MM.1S (cell line): ENCODE results near the gene PMFBP1.

Experiments used
- DNase-seq: peaks from one replicate; pipeline ENCODE4 v3.0.0-alpha.2; 2015
- H2AFZ ChIP-seq: fragments of 300-600 bp; sonication (generic); 2 replicates; pipeline ENCODE4 v1.6.0; 2016; ENCODE audit warnings: antibody characterized with exemption, low read length
- H3F3A ChIP-seq: fragments of 300-600 bp; sonication (generic); 2 replicates; pipeline ENCODE4 v1.6.1; 2016; ENCODE audit warnings: mild to moderate bottlenecking, antibody characterized with exemption, low read length, moderate library complexity, mixed read lengths; ENCODE audit not compliant: insufficient read depth
- H3K27ac ChIP-seq: fragments of 300-600 bp; sonication (generic); 2 replicates; pipeline ENCODE4 v1.5.1; 2016; ENCODE audit warnings: mild to moderate bottlenecking, low read length
- H3K27me3 ChIP-seq: fragments of 300-600 bp; sonication (generic); replicated peaks from 2 replicates; pipeline ENCODE4 v1.6.0; 2016; ENCODE audit warnings: low read length; ENCODE audit not compliant: insufficient read depth
- H3K36me3 ChIP-seq: fragments of 300-600 bp; sonication (generic); replicated peaks from 2 replicates; pipeline ENCODE4 v1.6.1; 2016; ENCODE audit warnings: mild to moderate bottlenecking, low read length, mixed read lengths; ENCODE audit not compliant: insufficient read depth
- H3K4me1 ChIP-seq: fragments of 300-600 bp; sonication (generic); 2 replicates; pipeline ENCODE4 v1.6.1; 2016; ENCODE audit warnings: low read length, mixed read lengths
- H3K4me2 ChIP-seq: fragments of 300-600 bp; sonication (generic); 2 replicates; pipeline ENCODE4 v1.6.0; 2016; ENCODE audit warnings: low read depth, low read length
- H3K4me3 ChIP-seq: fragments of 300-600 bp; sonication (generic); 2 replicates; pipeline ENCODE4 v1.5.1; 2016; ENCODE audit warnings: low read length, mixed read lengths
- H3K79me2 ChIP-seq: fragments of 300-600 bp; sonication (generic); 2 replicates; pipeline ENCODE4 v1.6.1; 2016; ENCODE audit warnings: mixed run types, low read length, mixed read lengths
- H3K9ac ChIP-seq: fragments of 300-600 bp; sonication (generic); 2 replicates; pipeline ENCODE4 v1.6.1; 2016; ENCODE audit warnings: low read length, mixed read lengths
- H3K9me2 ChIP-seq: fragments of 300-600 bp; sonication (generic); replicated peaks from 2 replicates; pipeline ENCODE4 v1.6.1; 2016; ENCODE audit warnings: mild to moderate bottlenecking, low read length, mixed read lengths; ENCODE audit not compliant: insufficient read depth
- H3K9me3 ChIP-seq: fragments of 300-600 bp; sonication (generic); replicated peaks from 2 replicates; pipeline ENCODE4 v1.6.1; 2016; ENCODE audit warnings: mild to moderate bottlenecking, low read length, mixed read lengths; ENCODE audit not compliant: insufficient read depth
- H4K20me1 ChIP-seq: fragments of 300-600 bp; sonication (generic); 2 replicates; pipeline ENCODE4 v1.6.1; 2016; ENCODE audit warnings: mild to moderate bottlenecking, low read length, moderate library complexity, mixed read lengths; ENCODE audit not compliant: insufficient read depth
- EZH2 ChIP-seq: fragments of 300-600 bp; sonication (generic); optimal IDR thresholded peaks from 2 replicates; pipeline ENCODE3; 2017; ENCODE audit warnings: low read depth, mild to moderate bottlenecking, antibody characterized with exemption, low read length, mixed read lengths
- EZH2phosphoT487 ChIP-seq: fragments of 300-600 bp; sonication (generic); IDR thresholded peaks from 2 replicates; pipeline ENCODE4 v1.6.1; 2018; ENCODE audit warnings: antibody characterized with exemption, low read length
- TF ChIP-seq, protein P1 (sequence below): fragments of 300-600 bp; sonication (generic); IDR thresholded peaks from 2 replicates; pipeline ENCODE4 v1.5.1; 2016; ENCODE audit warnings: antibody characterized with exemption, low read length, mixed read lengths

Gene PMFBP1

DNA sequence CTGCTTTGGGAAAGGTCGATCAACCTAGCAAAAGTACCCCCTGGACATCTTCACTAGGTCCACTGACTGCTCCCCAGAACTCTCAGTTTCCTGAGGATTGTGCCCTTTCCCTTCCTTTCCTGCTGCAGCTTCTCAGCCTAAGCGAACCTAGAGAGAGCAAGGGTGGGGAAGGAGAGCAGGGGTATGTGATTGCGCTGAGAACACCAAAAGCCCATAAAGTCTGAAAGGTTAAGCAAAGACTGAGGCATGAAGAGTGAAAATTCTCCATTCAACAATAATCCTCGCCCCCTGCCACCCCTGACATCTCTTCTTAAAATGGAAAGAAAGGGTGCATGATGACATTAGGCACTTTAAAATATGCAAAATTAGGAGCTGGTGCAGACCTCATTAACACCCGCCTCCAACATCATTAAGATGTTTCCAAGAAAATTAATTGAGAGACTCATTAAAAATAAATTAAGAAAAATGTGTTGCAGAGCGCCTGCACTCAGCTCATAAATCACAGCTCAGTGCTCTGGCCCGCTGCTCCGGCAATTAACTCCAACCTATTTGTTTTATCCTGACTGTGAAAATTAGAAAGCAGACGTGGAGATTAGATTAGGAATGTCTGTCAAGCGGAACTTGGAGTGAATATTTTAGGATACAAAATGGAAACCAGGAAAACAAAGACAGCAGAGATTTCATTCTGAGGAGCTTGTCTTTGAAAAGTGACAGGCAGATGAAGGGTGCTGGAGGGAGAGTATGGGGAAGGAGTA is 49.1 kb upstream of the PMFBP1 start:
- no peak for DNase-seq
- no peaks in the 10 kb centered on the region for H3K4me1 ChIP-seq
- no peaks in the 10 kb centered on the region for H3K27me3 ChIP-seq
- no peak overlapping the region for H2AFZ ChIP-seq
- H3K9me2 ChIP-seq = no peaks in the 10 kb centered on the region
- H3K27ac ChIP-seq = no peak overlapping the region
- H3K9ac ChIP-seq = no peak overlapping the region
- no peaks in the 10 kb centered on the region for H3F3A ChIP-seq
- H3K9me3 ChIP-seq = no peaks in the 10 kb centered on the region
- H3K4me3 ChIP-seq = no peak overlapping the region
- H3K79me2 ChIP-seq = no peaks in the 10 kb centered on the region
- no peaks in the 10 kb centered on the region for H4K20me1 ChIP-seq
- H3K4me2 ChIP-seq = no peak overlapping the region
- no peaks in the 10 kb centered on the region for H3K36me3 ChIP-seq
- TF ChIP-seq EZH2 (no peak), EZH2phosphoT487 (no peak)
- TF ChIP-seq, protein P1, sequence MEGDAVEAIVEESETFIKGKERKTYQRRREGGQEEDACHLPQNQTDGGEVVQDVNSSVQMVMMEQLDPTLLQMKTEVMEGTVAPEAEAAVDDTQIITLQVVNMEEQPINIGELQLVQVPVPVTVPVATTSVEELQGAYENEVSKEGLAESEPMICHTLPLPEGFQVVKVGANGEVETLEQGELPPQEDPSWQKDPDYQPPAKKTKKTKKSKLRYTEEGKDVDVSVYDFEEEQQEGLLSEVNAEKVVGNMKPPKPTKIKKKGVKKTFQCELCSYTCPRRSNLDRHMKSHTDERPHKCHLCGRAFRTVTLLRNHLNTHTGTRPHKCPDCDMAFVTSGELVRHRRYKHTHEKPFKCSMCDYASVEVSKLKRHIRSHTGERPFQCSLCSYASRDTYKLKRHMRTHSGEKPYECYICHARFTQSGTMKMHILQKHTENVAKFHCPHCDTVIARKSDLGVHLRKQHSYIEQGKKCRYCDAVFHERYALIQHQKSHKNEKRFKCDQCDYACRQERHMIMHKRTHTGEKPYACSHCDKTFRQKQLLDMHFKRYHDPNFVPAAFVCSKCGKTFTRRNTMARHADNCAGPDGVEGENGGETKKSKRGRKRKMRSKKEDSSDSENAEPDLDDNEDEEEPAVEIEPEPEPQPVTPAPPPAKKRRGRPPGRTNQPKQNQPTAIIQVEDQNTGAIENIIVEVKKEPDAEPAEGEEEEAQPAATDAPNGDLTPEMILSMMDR = no peak

DNA sequence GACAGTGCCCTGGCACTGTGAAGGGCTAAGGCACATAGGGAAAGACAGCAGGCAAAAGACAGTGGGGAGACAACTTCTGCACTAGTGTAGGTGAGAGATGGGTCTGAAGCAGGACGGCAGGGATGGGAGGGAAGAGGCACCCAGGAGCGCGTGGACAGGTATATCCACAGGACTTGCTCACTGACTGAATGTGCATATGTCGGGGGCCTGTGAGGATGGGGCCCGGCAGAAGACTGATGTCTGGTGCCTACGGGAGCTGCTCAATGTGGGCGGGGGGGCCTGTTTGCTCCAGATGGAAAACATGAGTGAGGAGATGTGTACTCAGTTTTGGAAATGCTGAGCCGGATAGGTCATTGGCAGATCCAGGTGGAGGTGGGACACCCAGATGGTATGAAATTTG is 47.3 kb upstream of the PMFBP1 start:
- no peaks in the 10 kb centered on the region for H3F3A ChIP-seq
- no peaks in the 10 kb centered on the region for H3K36me3 ChIP-seq
- TF ChIP-seq, protein P1 = no peak
- no peak for TF ChIP-seq EZH2phosphoT487
- H3K4me3 ChIP-seq = no peak overlapping the region
- no peak overlapping the region for H3K27ac ChIP-seq
- no peaks in the 10 kb centered on the region for H4K20me1 ChIP-seq
- no peak for DNase-seq
- H2AFZ ChIP-seq = no peak overlapping the region
- no peaks in the 10 kb centered on the region for H3K4me1 ChIP-seq
- H3K9me3 ChIP-seq = no peaks in the 10 kb centered on the region
- H3K27me3 ChIP-seq = no peaks in the 10 kb centered on the region
- no peaks in the 10 kb centered on the region for H3K79me2 ChIP-seq
- H3K9me2 ChIP-seq = no peaks in the 10 kb centered on the region
- H3K9ac ChIP-seq = no peak overlapping the region
- H3K4me2 ChIP-seq = no peak overlapping the region

DNA sequence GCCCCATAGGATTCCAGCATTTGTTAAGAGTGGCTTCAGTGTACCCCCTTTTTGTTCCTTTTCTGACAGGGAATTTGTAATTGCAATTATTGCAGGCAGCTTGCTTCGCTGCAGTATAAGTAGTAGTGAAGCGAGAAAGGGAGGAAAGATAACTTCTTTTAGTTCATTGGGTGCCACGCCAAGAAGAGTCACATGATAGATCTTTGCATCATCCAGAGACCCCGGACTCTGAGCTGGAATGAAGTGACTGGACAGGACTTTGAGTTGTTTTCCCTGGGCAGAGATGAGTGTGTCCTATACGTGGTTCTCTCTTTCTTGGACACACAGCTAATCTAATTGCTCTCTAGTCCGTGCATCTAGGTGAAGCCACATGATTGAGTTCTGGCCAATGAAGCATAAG is 44.8 kb upstream of the PMFBP1 start:
- TF ChIP-seq EZH2 = no peak
- TF ChIP-seq, protein P1 = no peak
- TF ChIP-seq EZH2phosphoT487 = no peak
- DNase-seq = no peak
- H3F3A ChIP-seq = no peaks in the 10 kb centered on the region
- no peaks in the 10 kb centered on the region for H3K27me3 ChIP-seq
- no peaks in the 10 kb centered on the region for H3K9me2 ChIP-seq
- no peaks in the 10 kb centered on the region for H3K79me2 ChIP-seq
- no peaks in the 10 kb centered on the region for H3K4me1 ChIP-seq
- H3K4me2 ChIP-seq = no peak overlapping the region
- H2AFZ ChIP-seq = no peak overlapping the region
- H3K9ac ChIP-seq = no peak overlapping the region
- no peaks in the 10 kb centered on the region for H3K36me3 ChIP-seq
- H3K4me3 ChIP-seq = no peak overlapping the region
- H3K27ac ChIP-seq = no peak overlapping the region
- H3K9me3 ChIP-seq = no peaks in the 10 kb centered on the region
- H4K20me1 ChIP-seq = no peaks in the 10 kb centered on the region
